NCI-H446 treated with DMSO at 0.1 percent for 48 hours (cell line): ENCODE measurements around the gene SLC25A10.

Experiments
- DNase-seq: peaks from one replicate; lab custom pipeline; 2025; lab: John Stamatoyannopoulos, UW

The SLC25A10 gene

DNA sequence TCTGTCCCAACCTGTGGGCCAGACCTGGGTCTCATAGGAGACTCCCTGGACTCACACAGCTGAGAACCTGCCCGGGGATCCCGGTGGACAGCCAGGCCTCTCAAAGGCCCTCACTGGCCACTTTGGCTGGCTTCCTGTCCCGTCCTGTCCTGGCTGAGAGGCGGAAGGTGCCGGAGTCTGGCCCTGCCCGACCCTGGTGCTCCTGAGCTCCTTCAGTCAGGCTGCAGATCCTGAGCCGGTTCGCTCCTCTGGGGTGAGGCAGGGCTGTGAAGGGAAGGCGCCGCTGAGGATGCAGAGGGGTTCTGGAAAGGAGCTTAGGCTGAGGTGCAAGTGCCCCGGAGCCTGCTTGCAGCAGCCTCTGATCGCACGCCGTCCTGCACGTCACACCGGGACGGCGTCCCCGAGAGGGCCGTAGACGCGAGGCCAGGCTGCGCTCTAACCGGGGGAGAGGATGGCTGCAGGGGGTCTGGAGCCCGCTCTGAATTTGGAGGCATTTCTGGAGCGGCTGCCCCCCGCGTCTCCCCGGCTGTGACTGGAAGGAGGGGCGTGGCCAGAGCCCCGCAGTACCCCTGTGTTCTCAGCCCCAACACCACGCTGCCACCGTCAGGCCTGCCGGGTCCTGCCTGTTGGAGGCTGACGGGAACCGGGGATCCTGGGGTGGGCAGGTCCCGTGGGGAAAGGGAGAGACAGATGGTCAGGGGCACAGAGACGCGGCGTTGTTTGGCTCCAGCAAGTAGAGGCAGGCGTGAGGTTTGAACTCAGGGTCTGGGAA lies 24.1 kb upstream of the SLC25A10 start:
- no peak for DNase-seq

DNA sequence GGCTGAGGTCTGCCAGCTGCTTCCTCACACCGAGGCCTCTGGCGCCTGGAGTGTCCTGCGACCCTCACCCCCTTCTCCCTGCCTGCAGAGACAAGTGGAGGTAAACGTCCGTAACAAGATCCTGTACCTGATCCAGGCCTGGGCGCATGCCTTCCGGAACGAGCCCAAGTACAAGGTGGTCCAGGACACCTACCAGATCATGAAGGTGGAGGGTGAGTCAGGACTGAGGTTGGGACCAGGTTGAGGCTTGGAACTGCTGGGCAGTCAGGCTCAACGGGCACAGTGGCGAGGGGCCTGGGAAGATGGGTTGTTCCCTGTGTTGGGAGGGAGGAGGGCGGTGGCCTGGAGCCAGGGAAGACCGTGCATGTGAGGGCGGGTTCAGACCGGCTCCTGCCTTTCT lies 23.5 kb upstream of the SLC25A10 start:
- no peak for DNase-seq

DNA sequence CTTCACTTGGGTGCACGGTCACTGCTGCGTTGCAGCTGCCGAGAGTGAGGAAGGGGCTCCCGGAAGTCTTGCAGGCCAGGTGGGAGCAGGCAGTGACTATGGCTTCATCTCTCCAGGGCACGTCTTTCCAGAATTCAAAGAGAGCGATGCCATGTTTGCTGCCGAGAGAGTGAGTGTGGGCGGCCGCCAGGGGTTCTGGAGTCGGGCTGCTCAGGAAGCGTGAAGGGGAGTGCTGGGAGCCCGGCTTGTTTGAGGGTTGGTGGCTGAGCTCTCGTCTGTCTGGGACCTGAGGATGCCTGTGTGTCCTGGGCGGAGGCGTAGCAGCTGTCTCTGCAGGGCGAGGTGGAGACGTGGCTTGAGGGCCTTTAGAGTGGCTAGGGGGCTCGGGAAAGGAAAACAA lies 22.0 kb upstream of the SLC25A10 start:
- DNase-seq = no peak

DNA sequence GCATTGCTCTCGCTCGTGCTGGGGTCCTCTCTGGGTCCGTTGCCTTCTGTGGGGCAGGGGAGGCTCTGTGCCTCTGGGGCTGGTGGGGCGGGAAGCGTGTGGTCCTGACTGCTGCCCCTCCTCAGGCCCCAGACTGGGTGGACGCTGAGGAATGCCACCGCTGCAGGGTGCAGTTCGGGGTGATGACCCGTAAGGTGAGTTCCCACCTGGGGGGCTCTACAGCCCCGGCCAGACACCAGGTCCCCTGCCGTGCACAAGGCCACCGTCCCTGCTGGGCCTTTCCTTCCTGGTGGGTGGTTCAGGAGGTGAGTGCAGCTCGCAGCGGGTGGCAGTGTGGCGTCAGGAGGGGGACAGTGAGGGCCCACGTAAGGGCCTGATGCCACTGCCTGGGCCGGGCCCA lies 21.5 kb upstream of the SLC25A10 start:
- DNase-seq = no peak

DNA sequence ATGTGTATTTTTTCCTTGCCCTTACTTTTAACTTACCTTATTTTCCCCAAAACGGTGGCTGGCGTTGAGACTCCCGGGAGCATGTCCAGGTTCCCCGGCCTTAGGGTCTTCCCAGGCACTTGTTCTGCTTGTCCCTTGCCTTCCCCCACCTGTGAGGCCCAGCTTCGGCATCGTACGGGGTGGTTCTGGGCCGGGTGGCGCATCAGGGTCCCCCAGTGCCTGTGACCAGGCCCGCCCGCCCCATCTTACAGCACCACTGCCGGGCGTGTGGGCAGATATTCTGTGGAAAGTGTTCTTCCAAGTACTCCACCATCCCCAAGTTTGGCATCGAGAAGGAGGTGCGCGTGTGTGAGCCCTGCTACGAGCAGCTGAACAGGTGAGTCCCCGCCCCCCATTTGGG lies 20.9 kb upstream of the SLC25A10 start:
- DNase-seq = no peak

DNA sequence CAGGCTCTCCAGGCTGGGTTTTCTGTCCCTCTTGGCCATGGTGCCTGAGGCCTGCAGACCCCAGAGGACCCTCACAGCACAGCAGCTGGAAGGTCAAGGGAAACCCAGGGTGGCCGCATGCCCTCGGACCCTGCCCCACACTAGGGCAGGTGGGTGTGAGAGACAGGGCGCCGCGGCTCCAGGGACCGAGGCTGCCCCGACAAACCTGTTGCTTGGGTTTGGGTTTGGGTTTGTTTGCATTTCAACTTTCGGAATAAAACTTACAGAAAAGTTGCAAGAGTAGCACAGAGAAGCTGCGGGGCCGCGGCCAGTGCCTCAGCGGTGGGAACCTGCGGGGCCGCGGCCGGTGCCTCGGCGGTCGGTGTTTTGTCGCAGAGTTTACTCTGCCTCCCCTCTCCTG lies 20.5 kb upstream of the SLC25A10 start:
- DNase-seq = no peak

DNA sequence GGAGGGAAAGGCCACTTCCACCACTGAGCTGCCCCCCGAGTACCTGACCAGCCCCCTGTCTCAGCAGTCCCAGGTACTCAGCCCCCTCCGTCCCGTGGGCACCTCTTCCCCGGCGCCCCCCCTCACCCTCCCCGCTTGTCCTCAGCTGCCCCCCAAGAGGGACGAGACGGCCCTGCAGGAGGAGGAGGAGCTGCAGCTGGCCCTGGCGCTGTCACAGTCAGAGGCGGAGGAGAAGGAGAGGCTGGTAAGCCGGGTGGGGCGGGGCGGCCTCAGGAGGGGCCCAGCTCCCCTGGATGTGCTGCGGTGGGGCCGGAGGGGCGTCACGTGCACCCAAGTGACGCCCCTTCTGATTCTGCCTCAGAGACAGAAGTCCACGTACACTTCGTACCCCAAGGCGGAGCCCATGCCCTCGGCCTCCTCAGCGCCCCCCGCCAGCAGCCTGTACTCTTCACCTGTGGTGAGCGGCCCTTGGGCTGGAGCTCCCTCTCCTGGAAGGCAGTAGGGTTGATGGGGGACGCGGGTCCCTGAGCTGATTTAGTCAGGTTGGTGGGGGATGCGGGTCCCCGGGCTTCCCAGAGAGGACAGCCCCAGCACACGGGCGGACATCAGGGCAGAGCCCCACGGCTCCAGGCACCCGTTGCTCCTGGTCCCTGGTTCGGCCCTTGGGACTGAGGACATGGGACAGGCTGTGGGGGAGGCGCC lies 18.4 kb upstream of the SLC25A10 start:
- DNase-seq = no peak

DNA sequence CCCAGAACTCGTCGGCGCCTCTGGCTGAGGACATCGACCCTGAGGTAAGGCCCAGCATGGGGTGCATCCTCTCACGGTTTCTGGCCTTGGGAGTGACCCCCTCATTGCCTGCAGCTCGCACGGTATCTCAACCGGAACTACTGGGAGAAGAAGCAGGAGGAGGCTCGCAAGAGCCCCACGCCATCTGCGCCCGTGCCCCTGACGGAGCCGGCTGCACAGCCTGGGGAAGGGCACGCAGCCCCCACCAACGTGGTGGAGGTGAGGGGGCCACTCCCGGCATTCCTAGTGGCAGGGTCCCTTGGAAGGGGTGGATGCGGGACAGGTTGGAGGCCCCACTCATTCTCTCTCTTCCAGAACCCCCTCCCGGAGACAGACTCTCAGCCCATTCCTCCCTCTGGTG lies 17.3 kb upstream of the SLC25A10 start:
- DNase-seq = no peak

DNA sequence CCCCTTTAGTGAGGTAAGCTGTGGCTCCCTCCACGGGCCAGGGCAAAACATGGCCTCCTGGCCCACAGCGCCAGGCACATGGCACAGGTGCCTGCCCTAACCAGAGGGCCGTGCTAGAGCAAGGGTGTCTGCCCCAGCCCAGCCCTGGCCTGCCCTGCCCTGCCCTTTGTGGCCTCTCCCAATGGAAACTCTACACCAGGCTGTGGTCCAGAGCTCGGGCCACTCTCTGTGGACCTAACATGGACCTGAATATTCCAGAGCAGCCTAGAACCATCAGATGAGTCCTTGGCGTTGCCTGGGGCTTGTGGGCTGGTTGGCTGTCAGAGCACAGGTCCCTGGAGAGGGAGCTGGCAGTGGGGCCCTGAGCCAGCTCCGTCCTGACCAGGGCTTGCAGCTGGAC lies 16.9 kb upstream of the SLC25A10 start:
- no peak for DNase-seq

DNA sequence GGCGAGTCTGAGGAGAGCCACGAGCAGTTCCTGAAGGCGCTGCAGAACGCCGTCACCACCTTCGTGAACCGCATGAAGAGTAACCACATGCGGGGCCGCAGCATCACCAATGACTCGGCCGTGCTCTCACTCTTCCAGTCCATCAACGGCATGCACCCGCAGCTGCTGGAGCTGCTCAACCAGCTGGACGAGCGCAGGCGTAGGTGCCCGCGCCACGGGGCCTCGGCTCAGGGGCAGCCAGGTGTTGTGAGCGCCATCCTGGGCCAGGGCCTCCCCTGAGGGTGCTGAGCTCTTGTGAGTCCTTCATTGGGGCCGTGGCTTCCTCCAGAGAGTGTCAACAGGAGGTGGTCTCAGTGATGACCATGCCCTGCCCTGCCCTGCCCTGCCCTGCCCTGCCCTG lies 16.3 kb upstream of the SLC25A10 start:
- DNase-seq = no peak

DNA sequence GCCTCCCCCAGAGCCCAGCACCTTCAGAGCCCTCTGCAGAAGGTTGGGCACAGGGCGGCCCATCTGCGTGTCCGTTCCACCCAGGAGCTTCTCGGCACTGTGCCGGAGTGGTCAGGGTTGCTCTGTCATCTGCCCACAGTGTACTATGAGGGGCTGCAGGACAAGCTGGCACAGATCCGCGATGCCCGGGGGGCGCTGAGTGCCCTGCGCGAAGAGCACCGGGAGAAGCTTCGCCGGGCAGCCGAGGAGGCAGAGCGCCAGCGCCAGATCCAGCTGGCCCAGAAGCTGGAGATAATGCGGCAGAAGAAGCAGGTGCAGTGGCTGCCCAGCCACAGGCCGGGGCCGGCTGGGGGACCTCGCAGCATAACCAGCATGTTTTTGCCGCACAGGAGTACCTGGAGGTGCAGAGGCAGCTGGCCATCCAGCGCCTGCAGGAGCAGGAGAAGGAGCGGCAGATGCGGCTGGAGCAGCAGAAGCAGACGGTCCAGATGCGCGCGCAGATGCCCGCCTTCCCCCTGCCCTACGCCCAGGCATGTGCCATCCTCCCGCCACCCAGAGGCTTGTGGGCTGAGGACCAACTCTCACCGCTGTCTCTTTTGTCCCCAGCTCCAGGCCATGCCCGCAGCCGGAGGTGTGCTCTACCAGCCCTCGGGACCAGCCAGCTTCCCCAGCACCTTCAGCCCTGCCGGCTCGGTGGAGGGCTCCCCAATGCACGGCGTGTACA lies 15.7 kb upstream of the SLC25A10 start:
- DNase-seq = no peak

DNA sequence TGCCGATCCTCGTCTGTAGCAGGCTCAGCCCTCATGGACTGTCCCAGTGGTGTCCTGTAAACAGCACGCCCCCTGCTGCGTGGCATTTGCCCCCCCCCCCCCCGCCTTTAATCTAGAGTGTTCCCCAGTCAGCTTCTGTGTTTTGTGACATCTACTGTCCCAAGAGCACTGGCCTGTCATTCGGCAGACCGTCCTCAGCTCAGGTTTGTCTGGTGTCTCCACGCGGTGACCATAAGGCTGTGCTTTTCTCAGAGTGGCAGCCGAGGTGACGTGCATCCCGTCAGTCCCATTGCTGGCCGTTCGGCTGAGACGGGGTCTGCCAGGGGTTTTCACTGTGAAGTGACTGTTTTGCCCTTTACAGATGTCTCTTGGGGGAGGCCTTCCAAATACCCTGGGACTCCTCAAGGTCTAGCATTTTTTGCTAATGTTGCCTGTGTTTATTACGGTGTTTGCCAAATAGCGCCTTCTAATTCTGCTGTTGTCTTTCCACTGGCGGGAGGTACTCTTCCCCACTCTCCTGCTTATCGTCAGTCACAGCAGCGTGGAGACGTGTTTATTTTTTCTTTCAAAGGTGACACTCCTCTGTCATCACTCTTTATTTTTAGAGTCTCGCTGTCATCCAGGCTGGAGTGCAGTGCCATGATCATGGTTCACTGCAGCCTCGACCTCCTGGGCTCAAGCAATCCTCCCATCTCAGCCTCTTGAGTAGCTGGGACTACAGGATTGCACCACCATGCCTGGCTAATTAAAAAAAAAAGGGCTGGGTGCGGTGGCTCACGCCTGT lies 14.6 kb upstream of the SLC25A10 start:
- DNase-seq = no peak

DNA sequence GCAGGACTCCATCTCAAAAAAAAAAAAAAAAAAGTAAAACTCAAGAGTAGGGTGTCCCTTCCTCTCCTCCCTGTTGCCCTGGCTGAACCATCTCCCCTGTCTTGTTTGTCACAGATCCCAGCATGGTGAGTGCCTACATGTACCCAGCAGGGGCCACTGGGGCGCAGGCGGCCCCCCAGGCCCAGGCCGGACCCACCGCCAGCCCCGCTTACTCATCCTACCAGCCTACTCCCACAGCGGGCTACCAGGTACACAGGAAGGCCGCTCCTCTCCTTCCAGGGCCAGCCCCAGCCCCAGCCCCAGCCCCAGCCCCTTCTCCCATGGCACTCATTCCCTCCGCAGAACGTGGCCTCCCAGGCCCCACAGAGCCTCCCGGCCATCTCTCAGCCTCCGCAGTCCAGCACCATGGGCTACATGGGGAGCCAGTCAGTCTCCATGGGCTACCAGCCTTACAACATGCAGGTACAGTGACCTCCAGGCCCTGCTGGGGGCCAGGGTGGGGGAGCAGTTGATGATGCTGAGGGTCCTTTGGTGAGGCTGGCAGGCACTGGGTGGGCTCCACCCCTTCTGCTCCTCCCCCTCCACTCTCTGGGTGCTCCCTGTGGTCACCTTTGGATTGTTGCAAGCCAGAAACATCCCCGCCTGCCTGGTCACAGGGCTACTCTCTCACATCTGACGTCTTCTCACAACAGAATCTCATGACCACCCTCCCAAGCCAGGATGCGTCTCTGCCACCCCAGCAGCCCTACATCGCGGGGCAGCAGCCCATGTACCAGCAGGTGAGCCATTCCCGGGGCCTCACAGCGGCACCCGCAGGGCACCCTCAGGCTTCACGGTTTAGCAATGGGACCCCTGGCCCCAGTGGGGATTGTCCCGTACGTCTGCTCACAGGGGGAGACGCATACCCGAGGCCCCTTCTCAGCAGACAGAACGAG lies 11.5 kb upstream of the SLC25A10 start:
- DNase-seq = no peak

DNA sequence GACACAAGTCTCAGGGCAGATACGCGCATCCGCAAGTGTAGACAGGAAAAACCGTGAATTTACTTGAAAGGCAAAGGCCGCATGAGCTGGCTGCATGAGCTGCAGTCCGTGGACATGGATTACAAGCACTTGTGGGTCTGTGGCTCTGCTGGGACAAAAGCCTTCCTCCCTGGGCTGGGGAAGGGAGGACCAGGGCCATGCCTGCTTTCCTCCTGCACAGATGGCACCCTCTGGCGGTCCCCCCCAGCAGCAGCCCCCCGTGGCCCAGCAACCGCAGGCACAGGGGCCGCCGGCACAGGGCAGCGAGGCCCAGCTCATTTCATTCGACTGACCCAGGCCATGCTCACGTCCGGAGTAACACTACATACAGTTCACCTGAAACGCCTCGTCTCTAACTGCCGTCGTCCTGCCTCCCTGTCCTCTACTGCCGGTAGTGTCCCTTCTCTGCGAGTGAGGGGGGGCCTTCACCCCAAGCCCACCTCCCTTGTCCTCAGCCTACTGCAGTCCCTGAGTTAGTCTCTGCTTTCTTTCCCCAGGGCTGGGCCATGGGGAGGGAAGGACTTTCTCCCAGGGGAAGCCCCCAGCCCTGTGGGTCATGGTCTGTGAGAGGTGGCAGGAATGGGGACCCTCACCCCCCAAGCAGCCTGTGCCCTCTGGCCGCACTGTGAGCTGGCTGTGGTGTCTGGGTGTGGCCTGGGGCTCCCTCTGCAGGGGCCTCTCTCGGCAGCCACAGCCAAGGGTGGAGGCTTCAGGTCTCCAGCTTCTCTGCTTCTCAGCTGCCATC lies 10.6 kb upstream of the SLC25A10 start:
- DNase-seq = no peak

DNA sequence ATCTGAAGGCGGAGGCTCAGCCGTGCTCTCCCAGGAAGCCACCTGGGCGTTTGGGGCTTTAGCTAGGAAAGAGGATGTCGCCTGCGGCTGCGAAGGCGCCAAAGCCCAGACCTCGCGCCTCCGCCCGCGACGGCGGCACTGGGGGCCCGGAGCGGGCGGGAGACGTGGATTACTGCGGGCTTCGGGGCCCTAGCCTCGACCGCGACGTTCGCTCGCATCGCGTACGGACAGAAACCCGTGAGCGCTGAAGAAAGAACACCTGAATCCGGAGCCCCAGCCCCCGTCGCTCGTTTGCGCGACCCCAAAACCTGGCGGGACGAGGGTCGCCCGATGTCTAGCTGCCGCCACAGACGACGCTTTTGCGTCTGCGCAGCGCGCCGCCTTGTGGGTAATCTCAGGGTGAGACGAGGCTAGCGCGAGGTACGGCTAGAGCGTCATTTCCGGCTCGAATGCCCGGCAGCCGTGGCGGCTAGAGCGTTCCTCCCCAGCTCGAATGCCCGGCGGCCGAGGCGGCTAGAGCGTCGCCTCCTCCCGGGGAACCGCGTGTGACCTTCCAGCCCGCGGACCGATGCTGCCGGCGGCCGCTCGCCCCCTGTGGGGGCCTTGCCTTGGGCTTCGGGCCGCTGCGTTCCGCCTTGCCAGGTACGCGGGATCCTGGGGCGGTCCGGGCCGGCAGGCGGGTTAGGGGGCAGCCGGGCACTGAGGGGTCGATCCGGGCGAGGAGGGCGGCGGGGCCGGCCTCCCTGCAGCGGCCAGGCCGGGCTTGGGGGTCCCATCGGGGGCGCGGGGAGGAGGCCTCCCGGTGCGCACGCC lies 8.9 kb upstream of the SLC25A10 start, which contains the start of gene MRPL12:
TSS of gene MRPL12 (plus strand) at position 434 of the 813 bp plus-strand sequence. CDS start at position 569, 135 bp downstream.
- peak; percentile 82 for DNase-seq

DNA sequence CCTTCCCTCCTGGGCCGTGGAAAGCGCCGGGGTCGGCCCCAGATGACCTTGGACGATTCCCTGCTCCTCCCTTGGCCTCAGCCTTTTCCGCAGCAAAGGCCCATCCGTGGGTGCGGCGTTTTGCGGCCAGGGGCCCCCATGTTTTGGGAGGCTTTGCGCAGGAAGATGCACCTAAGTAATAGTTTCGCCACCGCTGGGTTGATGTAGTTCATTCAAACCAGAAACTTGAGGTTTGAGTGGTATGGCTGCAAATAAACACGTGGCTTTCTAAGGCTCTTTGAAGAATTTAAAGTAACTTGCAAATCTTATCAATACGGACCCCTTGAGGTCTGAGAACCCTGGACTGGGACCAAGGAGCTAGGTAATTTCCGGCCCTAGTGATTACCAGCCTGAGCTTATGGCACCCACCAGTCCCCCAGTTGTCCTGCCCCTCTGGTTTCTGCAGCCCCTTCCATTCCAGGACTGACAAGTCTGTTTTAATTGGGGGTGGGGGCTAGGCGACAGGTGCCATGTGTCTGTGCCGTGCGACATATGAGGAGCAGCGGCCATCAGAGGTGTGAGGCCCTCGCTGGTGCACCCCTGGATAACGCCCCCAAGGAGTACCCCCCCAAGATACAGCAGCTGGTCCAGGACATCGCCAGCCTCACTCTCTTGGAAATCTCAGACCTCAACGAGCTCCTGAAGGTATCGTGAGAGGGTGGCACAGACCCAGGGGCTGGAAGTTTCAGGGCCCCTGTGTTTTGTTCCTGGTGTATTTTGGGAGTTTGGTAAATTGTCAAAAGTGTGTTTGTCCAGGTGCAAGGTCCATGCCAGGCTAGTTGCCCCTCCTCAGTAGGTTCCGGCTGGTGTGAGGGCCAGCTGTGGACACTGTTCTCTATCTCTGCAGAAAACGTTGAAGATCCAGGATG lies 8.1 kb upstream of the SLC25A10 start:
- DNase-seq = no peak

DNA sequence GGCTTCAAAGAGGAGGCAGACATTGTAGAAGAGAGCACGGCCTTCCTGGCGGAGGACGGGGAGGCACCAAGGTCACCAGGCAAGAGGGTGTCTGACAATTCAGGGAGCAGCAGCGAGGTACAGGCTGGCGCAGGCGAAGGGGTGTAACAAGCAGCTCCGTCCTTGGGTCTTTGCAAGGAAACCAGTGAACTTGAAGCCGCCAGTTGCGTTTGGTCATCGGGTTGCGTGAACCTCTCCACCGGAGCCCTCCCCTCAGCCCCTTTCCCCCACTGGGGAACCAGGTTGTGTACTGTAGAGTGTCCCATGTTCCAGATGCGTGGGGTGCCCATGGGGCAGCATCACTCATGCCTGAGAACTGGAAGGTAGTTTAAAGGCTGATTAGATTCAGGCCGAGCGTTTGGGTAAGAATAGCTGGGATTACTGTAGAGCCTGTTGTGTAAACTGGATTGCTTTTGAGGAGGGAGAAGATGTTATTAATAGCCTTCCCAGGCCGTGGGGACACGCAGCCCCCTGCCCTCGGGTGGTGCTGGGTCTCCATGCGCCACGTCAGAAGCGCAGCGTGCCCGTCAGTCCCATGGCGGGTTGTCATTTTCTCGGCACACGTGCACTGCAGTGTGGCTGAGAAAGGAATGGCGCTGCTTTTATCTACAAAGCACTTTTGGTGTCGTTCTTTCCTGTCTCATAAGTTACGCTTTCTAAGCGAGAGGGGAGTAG lies 6.4 kb upstream of the SLC25A10 start:
- DNase-seq = no peak

DNA sequence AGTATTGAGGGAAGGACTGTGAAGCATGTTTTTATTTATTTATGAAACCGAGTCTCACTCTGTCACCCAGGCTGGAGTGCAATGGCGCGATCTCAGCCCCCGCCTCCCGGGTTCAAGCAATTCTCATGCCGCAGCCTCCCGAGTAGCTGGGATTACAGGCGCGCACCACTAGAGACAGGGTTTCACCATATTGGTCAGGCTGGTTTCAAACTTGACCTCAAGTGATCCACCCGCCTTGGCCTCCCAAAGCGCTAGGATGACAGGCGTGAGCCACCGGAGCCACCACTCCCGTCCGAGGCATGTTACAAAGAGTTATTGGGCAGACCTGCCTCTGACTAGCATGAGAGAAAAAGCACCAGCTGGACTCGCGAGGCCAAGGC lies 5.9 kb upstream of the SLC25A10 start:
- no peak for DNase-seq
